WTC11 (cell line): ENCODE data around the gene ZFP64.

Source experiments
- EMX1 ChIP-seq: fragments of 250-450 bp; sonication (Bioruptor Pico); IDR thresholded peaks from 2 replicates; pipeline ENCODE4 v1.8.0; 2021; ENCODE audit warnings: mild to moderate bottlenecking
- FOXJ3 ChIP-seq: sonication (generic); formaldehyde crosslinking; IDR thresholded peaks from 2 replicates; pipeline ENCODE4 v1.9.0; 2021; ENCODE audit warnings: missing genetic modification reagents, mild to moderate bottlenecking, borderline replicate concordance
- NFYB ChIP-seq: sonication (generic); formaldehyde crosslinking; conservative IDR thresholded peaks from 2 replicates; pipeline ENCODE4 v1.8.0; 2022; ENCODE audit warnings: low read depth, missing genetic modification reagents
- TP53 ChIP-seq: sonication (generic); formaldehyde crosslinking; IDR thresholded peaks from 2 replicates; pipeline ENCODE4 v1.8.1; 2023; ENCODE audit warnings: mild to moderate bottlenecking, missing genetic modification reagents
- TF ChIP-seq, protein P1 (sequence below): sonication (generic); formaldehyde crosslinking; IDR thresholded peaks from 2 replicates; pipeline ENCODE4 v1.8.1; 2023; ENCODE audit warnings: mild to moderate bottlenecking, missing genetic modification reagents, borderline replicate concordance
- TF ChIP-seq, protein P2 (sequence below): fragments of 200-600 bp; IDR thresholded peaks from 2 replicates; pipeline ENCODE4 v1.8.0; 2022; ENCODE audit warnings: antibody characterized with exemption

DNA sequence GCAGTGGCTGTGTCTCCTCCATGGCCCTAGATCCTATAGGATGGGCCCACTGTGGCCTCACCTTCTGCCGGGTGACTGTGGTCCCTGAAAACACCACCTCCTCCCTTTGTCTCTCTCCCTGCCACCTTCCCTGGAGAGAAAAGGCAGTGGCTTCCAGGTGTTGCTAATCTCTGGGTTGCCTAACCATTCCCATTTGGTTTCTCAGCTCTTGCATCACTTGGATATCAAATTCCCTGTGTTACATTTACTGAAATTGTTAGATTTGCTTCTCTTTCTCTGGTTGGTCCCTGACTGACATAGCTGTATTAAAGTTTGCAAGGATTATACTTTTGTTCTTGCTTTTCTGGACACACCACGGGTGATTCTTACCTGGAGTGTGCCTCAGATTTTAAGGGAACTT lies 9.3 kb upstream of the ZFP64 start:
- TF ChIP-seq, protein P1, sequence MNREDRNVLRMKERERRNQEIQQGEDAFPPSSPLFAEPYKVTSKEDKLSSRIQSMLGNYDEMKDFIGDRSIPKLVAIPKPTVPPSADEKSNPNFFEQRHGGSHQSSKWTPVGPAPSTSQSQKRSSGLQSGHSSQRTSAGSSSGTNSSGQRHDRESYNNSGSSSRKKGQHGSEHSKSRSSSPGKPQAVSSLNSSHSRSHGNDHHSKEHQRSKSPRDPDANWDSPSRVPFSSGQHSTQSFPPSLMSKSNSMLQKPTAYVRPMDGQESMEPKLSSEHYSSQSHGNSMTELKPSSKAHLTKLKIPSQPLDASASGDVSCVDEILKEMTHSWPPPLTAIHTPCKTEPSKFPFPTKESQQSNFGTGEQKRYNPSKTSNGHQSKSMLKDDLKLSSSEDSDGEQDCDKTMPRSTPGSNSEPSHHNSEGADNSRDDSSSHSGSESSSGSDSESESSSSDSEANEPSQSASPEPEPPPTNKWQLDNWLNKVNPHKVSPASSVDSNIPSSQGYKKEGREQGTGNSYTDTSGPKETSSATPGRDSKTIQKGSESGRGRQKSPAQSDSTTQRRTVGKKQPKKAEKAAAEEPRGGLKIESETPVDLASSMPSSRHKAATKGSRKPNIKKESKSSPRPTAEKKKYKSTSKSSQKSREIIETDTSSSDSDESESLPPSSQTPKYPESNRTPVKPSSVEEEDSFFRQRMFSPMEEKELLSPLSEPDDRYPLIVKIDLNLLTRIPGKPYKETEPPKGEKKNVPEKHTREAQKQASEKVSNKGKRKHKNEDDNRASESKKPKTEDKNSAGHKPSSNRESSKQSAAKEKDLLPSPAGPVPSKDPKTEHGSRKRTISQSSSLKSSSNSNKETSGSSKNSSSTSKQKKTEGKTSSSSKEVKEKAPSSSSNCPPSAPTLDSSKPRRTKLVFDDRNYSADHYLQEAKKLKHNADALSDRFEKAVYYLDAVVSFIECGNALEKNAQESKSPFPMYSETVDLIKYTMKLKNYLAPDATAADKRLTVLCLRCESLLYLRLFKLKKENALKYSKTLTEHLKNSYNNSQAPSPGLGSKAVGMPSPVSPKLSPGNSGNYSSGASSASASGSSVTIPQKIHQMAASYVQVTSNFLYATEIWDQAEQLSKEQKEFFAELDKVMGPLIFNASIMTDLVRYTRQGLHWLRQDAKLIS (CRISPR knock-in tag) = no peak
- TF ChIP-seq, protein P2, sequence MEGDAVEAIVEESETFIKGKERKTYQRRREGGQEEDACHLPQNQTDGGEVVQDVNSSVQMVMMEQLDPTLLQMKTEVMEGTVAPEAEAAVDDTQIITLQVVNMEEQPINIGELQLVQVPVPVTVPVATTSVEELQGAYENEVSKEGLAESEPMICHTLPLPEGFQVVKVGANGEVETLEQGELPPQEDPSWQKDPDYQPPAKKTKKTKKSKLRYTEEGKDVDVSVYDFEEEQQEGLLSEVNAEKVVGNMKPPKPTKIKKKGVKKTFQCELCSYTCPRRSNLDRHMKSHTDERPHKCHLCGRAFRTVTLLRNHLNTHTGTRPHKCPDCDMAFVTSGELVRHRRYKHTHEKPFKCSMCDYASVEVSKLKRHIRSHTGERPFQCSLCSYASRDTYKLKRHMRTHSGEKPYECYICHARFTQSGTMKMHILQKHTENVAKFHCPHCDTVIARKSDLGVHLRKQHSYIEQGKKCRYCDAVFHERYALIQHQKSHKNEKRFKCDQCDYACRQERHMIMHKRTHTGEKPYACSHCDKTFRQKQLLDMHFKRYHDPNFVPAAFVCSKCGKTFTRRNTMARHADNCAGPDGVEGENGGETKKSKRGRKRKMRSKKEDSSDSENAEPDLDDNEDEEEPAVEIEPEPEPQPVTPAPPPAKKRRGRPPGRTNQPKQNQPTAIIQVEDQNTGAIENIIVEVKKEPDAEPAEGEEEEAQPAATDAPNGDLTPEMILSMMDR = no peak
- TF ChIP-seq TP53 (CRISPR knock-in tag) (no peak), NFYB (no peak), FOXJ3 (CRISPR knock-in tag) (no peak), EMX1 (CRISPR knock-in tag) (no peak)
